ENCODE measurements around the gene SLIT1. TPM values are rescaled to one million over a fixed set of nuclear protein-coding genes. Genes with fewer than 3 reads are reported as not detected.

Gene SLIT1
- total RNA-seq, 1 experiment from 2014 or later = not detected

DNA sequence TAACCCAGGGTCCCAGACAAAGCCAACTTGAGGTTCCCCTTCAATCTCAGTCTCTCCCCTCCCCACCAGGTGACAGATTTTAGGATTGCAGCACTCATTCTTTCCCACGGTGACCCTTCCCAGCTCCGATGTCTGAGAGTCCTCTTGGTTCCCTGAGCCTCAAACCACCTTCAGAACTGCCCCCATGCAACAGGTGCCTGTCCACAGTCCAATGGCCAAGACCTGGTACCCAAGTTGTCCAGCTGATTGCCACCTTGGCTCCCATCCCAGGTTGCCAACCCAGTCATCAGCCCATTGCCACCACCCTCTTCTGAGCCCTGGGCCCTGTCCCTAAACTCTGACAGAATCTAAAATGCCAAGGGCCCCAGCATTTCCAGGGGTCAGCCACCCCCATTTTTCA is 53.5 kb downstream of the SLIT1 start:
- Mint-ChIP-seq H3K4me3 (ENCODE audit: unreplicated experiment) (no peak overlapping the region), H3K4me1 (ENCODE audit: insufficient read depth, unreplicated experiment) (no peaks in the 10 kb centered on the region), H3K27ac (ENCODE audit: low read depth, unreplicated experiment) (no peak overlapping the region), H3K9me3 (ENCODE audit: unreplicated experiment) (no peaks in the 10 kb centered on the region), H3K27me3 (ENCODE audit: insufficient read depth, unreplicated experiment) (peaks cover 40% of the 10 kb centered on the region), H3K36me3 (ENCODE audit: insufficient read depth, unreplicated experiment) (no peaks in the 10 kb centered on the region)
- DNase-seq (ENCODE audit: unreplicated experiment) = no peak
- ChIA-PET CTCF (interaction anchor here (0.7 kb wide), 1 partner anchor 1162 kb away, joined by 3 read pairs; no protein-coding TSS in a partner anchor), POLR2A (no interaction called here)
- TF ChIP-seq, protein P1, sequence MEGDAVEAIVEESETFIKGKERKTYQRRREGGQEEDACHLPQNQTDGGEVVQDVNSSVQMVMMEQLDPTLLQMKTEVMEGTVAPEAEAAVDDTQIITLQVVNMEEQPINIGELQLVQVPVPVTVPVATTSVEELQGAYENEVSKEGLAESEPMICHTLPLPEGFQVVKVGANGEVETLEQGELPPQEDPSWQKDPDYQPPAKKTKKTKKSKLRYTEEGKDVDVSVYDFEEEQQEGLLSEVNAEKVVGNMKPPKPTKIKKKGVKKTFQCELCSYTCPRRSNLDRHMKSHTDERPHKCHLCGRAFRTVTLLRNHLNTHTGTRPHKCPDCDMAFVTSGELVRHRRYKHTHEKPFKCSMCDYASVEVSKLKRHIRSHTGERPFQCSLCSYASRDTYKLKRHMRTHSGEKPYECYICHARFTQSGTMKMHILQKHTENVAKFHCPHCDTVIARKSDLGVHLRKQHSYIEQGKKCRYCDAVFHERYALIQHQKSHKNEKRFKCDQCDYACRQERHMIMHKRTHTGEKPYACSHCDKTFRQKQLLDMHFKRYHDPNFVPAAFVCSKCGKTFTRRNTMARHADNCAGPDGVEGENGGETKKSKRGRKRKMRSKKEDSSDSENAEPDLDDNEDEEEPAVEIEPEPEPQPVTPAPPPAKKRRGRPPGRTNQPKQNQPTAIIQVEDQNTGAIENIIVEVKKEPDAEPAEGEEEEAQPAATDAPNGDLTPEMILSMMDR (IDR thresholded peaks at IDR 0.05; ENCODE audit: unreplicated experiment) = no peak
- BruUV-seq (replicated peaks) = no TSS peak
- intact Hi-C loops (cut with micrococcal nuclease) = no loop called here

DNA sequence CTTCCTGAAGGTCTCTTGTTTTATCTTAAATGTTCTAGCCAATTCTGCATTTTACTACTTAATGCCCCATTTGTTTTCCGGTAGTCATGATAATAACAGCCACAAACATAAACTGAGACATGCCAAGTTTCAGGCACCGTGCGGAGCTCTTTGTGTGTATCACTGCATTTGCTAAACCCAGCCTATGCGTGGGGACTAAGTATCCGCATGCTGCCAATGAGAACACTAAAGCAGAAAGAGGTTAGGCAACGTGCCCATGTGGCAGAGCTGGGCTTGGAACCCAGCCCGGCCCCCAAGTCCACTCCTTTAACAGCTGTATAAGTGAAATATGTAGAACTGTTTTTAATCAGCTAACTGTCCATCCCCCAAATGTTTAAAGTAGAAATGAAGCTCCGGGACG is 54.1 kb downstream of the SLIT1 start:
- no TSS peak for BruUV-seq (replicated peaks)
- Mint-ChIP-seq H3K9me3 (ENCODE audit: unreplicated experiment) (no peaks in the 10 kb centered on the region), H3K36me3 (ENCODE audit: insufficient read depth, unreplicated experiment) (no peaks in the 10 kb centered on the region), H3K4me1 (ENCODE audit: insufficient read depth, unreplicated experiment) (no peaks in the 10 kb centered on the region), H3K27me3 (ENCODE audit: insufficient read depth, unreplicated experiment) (peaks cover 46% of the 10 kb centered on the region), H3K27ac (ENCODE audit: low read depth, unreplicated experiment) (no peak overlapping the region), H3K4me3 (ENCODE audit: unreplicated experiment) (no peak overlapping the region)
- TF ChIP-seq, protein P1 (IDR thresholded peaks at IDR 0.05; ENCODE audit: unreplicated experiment) = no peak
- ChIA-PET POLR2A (no interaction called here), CTCF (no interaction called here)
- no peak for DNase-seq (ENCODE audit: unreplicated experiment)
- intact Hi-C loops (cut with micrococcal nuclease) = no loop called here

DNA sequence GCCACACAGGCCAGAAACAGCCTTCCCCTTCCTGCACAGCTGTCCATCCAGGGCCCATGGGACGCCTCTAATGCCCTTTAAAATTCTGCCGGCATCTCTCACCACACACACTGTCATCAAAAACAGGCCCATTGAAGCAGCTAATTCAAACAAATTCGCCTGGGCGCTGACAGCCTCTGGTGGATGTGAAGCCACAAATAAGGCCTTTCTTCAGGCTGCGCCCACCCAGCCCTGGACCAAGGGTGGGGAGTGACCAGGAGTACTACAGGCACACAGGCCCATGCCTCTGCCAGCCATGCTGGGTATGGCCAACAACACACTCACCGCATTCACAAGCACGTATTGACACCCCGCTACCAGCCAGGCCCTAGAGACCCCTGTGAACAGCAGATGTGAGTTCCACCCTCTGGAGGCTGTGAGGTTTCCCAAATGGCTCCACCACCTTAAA is 54.6 kb downstream of the SLIT1 start:
- no peak overlapping the region for H3K4me3 Mint-ChIP-seq (ENCODE audit: unreplicated experiment)
- no peaks in the 10 kb centered on the region for H3K4me1 Mint-ChIP-seq (ENCODE audit: insufficient read depth, unreplicated experiment)
- H3K36me3 Mint-ChIP-seq (ENCODE audit: insufficient read depth, unreplicated experiment) = no peaks in the 10 kb centered on the region
- intact Hi-C loops (cut with micrococcal nuclease) = no loop called here
- H3K27ac Mint-ChIP-seq (ENCODE audit: low read depth, unreplicated experiment) = no peak overlapping the region
- TF ChIP-seq, protein P1 (IDR thresholded peaks at IDR 0.05; ENCODE audit: unreplicated experiment) = no peak
- POLR2A ChIA-PET = no interaction called here
- DNase-seq (ENCODE audit: unreplicated experiment) = no peak
- CTCF ChIA-PET = interaction anchor here (0.5 kb wide), 1 partner anchor 8 kb away, joined by 4 read pairs; no protein-coding TSS in a partner anchor
- H3K9me3 Mint-ChIP-seq (ENCODE audit: unreplicated experiment) = no peaks in the 10 kb centered on the region
- BruUV-seq (replicated peaks) = no TSS peak
- H3K27me3 Mint-ChIP-seq (ENCODE audit: insufficient read depth, unreplicated experiment) = peaks cover 50% of the 10 kb centered on the region

DNA sequence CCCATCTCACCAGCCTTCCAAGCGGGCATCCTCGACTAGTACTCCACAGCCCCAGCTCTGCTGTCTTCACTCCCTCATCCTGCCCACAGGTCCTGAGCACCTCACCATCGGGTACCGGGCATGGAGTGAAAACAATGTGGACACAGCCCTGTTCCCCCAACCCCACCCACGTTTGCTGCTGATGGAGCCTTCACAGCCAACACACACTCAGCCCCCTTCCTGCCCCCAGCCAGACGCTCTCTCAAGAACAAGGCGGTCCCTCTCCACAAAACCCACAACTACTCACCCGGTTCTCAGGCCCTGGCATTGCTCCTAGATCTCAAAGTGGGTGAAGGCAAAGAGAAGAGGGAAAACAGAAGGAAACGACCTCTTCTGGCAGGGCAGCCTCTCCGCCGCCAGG is 56.1 kb downstream of the SLIT1 start:
- Mint-ChIP-seq H3K4me1 (ENCODE audit: insufficient read depth, unreplicated experiment) (no peaks in the 10 kb centered on the region), H3K36me3 (ENCODE audit: insufficient read depth, unreplicated experiment) (no peaks in the 10 kb centered on the region), H3K9me3 (ENCODE audit: unreplicated experiment) (no peaks in the 10 kb centered on the region), H3K27me3 (ENCODE audit: insufficient read depth, unreplicated experiment) (peaks cover 59% of the 10 kb centered on the region), H3K27ac (ENCODE audit: low read depth, unreplicated experiment) (no peak overlapping the region), H3K4me3 (ENCODE audit: unreplicated experiment) (no peak overlapping the region)
- DNase-seq (ENCODE audit: unreplicated experiment) = no peak
- intact Hi-C loops (cut with micrococcal nuclease) = no loop called here
- TF ChIP-seq, protein P1 (IDR thresholded peaks at IDR 0.05; ENCODE audit: unreplicated experiment) = no peak
- BruUV-seq (replicated peaks) = no TSS peak
- CTCF ChIA-PET = no interaction called here
- POLR2A ChIA-PET = no interaction called here

All from MCF 10A (cell line).